GM19467 (cell line): ENCODE measurements around the gene FIGNL1.

Experiments
- ATAC-seq: cut with Tn5 transposase; IDR thresholded peaks from one replicate; pipeline ENCODE4 v1.9.1; 2021; ENCODE audit warnings: mild to moderate bottlenecking, moderate library complexity; ENCODE audit not compliant: unreplicated experiment

The FIGNL1 gene, protein sequence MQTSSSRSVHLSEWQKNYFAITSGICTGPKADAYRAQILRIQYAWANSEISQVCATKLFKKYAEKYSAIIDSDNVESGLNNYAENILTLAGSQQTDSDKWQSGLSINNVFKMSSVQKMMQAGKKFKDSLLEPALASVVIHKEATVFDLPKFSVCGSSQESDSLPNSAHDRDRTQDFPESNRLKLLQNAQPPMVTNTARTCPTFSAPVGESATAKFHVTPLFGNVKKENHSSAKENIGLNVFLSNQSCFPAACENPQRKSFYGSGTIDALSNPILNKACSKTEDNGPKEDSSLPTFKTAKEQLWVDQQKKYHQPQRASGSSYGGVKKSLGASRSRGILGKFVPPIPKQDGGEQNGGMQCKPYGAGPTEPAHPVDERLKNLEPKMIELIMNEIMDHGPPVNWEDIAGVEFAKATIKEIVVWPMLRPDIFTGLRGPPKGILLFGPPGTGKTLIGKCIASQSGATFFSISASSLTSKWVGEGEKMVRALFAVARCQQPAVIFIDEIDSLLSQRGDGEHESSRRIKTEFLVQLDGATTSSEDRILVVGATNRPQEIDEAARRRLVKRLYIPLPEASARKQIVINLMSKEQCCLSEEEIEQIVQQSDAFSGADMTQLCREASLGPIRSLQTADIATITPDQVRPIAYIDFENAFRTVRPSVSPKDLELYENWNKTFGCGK

DNA sequence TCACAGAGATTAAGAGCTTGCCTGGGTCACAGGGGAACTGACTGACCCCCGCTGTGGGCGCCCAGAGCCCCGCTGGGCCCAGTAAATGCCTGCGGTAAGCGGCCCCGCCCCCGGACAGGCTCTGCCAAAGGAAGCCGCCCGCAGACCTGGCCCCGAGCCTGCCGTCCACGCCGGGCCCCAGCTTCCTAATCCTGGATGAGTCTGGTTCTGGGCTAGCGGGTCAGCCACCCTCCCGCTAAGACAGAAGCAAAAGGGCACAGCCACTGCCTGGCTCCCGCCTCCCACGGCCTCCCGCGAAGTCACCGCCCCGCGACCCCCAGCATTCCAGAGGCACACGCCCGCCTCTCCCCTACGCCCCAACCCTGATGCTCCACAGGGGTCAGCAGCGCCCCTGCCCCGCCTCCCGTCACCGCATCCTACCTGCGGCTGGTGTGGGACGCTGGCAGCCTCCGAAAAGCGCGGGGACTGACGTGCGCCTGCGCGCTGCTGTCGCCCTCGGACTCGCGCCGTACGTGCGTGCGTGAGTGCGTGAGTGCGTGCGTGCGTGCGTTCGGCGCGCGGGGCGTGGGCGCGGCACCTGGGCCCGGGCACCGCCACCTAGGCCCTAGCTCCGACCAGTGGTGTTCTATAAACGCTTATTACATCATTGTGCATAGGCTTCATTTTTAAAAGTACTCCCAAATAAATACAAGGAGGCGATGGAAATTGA is at the start of gene FIGNL1:
Gene FIGNL1, minus strand, starts transcription at position 470 of the 709 bp plus-strand sequence. CDS start 3,063 bp downstream, outside the sequence.
- peak; percentile 91 for ATAC-seq

DNA sequence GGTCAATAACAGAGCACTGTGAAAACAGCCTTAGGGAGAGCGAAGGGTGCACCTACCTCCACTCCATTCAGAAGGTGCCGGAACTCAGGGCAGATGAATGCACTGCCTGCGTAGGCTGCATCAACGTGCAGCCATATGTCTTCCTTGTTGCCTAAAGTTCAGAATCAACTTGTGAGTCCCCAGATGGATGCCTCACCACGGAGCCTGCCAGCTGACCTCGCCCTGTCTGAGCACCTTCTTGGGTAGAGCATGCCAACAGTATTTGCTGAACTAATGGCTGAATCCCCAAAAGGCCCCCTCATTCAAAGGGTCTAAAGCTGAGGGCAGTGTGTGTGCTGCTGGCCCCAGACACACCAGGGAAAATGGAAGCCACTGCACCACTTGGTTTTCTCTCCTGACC is 48.9 kb upstream of the FIGNL1 start:
- no peak for ATAC-seq

DNA sequence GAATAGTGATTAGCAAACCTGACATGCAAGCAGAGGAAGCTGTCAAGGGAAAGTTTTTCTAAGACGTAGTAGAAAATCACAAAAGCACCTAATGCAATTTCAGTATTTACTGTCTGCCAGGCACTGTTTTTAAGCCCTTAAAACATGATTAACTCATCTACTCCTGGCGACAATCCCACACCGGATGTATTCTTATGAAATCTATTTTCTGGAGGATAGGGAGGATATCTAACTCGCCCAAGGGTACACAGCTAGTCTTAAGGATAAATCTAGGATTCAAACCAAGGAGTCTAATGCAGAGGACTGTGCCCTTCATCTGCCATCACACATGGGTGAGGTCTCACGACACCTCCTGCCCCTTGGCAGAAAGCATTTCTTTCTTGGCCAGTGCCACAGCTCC is 47.8 kb upstream of the FIGNL1 start:
- no peak for ATAC-seq

DNA sequence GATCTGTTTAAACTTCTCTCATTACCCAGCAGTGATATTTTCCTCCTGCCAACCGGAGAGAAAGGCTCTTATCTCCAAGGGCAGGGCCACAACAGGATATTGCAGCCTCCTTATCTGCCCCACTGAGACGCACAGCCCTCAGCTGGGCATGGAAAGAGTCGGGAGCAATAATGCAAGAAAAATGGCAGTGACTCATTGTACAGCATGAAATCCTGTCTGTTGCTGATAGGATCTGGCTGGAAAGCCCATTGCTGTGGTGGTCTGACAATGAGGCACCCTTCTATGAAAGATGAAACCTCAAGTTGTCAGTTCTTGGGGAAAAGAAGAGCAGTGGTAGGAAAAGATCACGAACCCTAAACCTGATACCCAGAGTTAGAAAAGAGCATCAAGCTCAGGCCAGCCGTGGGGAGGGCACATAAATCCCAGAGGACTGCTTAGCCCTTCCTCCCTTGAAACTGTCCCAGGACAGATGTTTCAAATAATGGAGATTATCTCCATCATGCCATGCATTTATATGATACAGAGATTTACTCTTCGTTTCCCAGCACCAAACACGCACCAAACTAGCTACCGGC is 47.0 kb upstream of the FIGNL1 start:
- ATAC-seq: no peak

DNA sequence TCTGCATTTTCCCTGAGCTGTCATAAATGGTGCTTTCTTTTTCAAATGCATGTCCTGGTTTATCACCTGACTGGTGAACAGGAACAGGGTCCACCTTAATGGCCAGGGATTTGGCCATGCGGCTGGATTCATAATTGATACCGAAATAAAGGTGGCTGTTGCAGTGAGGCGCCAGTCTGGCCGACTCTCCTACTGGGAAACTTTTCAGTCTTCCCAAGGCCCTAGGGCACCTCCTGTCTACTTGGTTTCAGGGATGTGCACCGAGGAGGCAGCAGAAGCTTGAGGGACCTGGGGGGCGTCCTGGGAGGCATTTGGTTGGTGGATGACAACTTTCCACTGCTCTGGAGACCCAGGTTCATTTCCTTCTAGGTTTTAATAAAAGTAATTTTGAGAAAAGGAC is 46.4 kb upstream of the FIGNL1 start:
- no peak for ATAC-seq

DNA sequence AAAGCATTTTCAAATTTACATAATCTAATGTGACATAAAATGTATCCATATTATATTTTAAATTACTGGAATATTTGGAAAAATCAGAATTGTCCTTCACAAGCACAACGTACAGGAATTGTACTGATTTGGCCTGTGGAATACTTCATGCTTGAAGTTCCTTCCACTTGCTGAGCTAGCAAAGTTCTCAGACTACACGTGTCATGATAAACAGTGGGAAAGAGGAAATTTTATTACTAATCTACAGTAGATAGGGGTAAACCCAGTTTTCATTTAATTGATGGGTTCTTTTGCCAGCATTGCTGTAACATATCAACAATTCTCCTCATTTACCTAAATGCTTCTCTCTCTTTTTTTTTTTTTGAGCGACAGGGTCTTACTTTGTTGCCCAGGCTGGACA is 45.6 kb upstream of the FIGNL1 start:
- ATAC-seq: no peak

DNA sequence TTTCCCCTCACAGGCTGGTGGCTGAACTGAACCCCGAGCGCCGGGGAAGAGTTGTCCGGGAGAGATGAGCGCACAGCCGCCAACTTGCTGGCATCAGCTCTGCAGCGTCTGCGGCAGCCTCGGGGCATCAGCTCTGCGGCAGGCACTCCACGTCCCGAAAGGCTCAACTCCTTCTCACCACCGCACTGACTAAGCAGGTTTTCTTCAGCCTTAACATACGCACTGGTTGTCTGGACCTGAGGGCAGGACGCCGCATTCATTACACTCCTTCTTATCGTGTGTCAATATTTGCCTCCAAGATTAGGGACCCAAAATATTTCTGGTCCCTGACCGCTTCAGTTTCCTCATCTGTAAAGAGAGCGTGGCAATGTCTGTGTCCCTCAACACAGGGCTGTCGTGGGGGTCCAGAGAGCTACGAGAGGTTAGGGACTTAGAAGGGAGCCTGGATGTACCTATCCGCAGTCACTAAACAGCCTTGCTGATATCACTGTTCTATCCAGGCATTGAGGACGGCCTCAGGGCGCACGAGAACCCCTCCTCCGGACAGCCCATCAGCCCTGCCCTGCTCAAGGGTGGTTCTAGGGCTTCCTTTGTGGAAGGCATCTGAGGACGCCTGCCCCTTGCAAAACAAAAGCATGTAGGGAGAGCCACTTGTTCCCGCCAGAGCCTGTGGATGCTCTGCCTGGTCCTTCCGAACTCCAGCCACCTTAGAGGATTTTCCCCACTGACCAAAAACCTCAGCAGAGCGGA is 42.8 kb upstream of the FIGNL1 start:
- ATAC-seq: no peak

DNA sequence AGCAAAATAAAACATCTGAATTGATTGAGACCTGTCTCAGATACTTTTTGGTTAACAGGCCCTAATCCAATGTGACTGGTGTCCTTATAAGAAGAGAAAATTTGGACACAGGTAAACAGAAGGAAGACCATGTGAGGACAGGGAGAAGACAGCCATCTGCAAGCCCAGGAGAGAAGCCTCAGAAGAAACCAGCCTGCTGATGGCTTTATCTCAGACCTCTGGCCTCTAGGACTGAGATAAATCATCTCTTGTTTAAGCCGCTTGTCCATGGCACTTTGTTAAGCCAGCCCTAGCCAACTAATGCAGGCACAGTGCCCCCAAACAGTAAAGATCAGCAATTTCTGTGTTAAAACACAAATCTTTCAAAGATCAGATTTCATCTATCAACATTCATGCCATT is 41.8 kb upstream of the FIGNL1 start:
- ATAC-seq: no peak

DNA sequence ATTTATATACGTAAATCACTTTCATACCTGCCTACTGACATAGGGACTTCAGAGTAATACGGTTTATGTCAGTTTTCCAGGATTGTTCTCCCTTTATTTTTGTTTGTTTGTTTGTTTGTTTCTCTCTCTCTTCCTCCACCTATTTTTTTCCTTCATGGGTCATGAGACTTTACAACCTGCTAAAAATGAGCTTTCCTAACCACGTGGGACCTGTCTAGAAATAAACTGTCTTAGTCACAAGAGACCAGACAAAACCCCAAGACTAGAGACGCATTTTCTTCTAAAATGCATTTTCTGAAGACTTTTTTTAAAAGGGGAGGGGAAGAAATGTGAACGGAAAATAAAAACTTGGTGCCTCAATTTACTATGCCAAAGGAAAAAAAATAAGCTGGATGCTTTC is 41.1 kb upstream of the FIGNL1 start:
- no peak for ATAC-seq

DNA sequence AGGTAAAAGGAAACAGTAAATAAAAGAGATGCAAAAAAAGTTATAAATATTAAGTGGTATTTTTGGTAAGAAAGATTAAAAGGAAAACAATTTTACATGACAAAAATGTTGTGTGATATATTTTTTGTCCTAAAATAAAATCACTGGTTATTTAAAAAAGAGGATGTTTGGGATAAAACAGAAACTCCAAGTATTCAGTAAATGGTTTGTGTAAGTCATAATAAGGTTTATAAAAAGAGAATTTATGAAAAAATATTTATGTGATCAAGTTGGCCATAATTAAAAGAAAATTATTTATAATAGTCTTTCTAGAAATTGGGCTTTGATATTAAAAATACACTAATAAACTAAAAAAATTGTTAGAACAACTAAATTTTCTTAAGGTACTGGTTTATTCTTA is 38.2 kb upstream of the FIGNL1 start:
- ATAC-seq: no peak

DNA sequence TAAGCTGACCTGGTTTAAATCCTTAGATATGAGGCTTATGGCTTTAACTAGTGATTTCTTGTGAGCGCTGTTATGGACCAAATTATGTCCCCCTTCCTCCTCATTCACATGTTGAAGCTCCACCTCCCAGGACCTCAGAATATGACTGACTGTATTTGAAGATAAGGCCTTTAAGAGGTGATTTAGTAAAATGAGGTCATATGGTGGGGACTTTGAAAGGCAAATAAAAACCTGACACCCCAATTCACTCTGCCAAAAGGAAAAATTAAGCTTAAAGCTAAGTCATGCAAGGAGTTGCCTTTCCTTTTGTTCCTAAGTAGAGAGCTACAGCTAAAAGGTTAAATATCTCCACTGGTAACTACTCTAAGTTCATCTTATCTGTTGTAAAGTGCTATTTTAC is 36.4 kb upstream of the FIGNL1 start:
- ATAC-seq: no peak

DNA sequence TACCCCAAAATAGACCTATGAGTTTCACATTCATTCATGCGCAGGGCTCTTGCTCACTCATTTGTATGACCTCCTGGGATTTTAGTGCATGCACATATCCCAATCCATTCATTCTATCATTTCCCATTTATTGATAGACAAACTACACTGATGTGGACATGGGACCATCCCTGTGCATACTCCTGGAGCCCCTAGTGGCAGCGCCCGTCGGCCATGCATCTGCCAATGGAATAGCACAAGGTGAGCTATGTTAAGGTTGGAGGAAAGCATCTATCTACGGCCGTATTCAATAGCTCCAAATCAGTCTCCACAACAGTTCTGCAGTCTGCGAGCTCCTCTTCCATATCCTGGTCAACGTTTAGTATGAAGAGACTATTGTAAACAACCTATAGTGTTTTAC is 31.7 kb upstream of the FIGNL1 start:
- no peak for ATAC-seq

DNA sequence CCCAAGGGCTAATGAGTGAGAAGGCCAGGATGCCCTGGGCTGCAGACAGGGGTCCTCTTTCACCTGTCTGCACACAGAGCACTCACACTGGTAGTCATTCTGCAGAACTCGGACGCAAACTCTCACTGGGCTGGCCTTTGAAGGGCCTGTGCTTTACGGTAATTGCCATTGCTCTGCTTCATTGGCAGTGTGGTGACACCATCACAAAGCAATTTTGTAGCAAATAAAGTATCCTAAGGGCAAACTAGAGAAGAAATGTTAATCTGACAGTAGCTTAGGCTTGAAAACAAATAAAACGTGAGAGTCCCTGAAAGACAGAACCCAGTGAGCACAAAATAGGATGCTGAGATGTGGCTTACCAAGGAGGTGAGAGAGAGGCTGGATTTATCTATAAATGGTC is 30.6 kb upstream of the FIGNL1 start:
- no peak for ATAC-seq

DNA sequence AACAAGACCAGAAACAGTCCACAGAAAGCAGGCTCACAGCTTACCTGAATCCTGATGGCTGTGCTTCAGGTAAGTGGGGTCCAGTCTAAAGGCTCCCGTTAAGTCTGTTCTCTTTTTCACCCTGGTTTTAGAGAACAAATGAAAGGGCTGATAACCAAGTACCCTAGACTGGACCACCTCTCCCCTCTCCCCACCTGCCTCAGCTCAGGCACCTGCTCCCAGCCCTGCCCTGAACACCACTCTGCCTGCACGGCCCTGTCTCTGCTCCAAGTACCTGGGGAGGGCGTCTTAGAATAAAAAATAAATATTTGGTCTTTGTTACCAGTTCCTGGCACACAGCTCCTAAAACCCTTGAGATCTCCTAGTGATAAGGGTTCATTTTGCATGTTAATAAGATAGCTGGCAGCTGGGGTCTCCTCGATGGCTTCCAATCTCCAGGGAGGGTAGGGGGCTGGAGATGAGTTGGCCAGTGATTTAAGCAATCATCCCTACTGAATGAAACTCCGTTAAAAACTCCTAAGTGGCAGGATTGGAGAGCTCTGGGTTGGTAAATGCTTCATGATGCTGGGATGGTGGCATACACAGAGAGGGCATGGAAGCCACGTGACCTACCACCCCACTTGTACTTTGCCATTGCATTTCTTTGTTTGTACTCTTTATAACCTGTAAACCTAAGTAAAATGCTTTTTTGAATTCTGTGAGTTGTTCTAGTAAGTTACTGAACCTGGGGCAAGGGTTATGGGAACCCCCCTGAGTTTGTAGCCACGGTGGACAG is 29.8 kb upstream of the FIGNL1 start:
- no peak for ATAC-seq

DNA sequence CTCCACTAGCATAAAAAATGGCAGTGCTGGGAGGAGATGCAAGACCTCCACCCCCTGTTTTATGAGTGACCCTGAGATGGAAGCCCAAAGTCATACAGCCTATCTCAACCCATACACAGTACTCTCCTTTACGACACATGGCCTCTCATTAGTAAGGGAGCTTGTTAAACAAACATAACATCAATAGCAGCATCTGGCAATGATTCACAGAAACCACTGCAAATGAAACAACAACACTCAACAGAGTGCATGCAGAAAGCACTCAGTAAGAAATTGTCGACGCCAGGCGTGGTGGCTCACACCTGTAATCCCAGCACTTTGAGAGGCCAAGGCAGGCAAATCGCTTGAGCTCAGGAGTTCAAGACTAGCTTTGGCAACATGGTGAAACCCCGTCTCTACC is 27.5 kb upstream of the FIGNL1 start:
- ATAC-seq: no peak

DNA sequence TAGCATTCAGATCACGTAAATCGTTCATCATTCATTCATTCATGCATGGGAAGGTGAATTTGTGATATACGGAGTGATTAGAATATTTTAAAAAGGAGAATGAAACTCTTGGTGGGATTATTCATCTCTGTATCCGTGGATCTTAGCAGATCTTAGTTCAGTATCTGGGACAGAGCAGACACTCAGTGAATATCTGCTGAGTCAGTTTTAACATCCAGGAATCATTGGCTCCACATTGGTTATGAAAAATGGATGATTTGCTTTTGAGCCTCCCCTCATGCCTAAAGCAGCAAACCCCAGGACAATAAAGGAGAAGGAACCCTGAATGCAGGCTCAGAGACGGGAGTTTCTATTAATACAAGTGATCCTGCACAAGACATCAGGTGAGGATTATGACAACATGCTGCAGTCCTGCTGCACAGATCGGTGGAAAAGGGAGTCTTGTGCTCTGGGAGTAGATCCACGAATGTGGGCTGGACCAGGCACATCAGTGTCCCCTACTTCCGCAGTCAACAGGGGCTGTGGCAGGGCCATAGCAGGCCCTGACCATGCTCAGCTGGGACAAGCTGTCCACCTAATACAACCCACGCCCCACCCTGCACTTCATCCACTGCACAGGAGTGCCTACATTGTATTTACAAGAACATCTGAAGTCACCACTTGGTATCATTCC is 26.9 kb upstream of the FIGNL1 start:
- no peak for ATAC-seq

DNA sequence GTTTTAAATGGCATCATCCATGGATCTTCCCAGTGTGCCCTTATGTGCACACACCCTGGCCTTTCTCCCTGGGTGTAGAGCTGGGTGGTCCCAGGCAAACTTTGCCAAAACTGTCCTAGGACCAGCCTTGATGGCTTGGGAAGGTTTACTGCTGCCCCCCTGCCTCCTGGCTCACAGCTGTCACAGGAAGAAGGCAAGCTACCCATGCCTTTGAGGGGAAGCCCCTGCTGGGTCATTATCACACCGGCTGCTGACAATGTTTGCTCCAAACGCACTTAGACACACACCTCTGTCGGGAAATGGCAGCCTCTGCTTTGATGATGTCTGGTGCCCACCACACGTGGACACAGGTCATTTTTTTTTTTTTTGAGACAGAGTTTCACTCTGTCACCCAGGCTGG is 25.2 kb upstream of the FIGNL1 start:
- ATAC-seq: no peak

DNA sequence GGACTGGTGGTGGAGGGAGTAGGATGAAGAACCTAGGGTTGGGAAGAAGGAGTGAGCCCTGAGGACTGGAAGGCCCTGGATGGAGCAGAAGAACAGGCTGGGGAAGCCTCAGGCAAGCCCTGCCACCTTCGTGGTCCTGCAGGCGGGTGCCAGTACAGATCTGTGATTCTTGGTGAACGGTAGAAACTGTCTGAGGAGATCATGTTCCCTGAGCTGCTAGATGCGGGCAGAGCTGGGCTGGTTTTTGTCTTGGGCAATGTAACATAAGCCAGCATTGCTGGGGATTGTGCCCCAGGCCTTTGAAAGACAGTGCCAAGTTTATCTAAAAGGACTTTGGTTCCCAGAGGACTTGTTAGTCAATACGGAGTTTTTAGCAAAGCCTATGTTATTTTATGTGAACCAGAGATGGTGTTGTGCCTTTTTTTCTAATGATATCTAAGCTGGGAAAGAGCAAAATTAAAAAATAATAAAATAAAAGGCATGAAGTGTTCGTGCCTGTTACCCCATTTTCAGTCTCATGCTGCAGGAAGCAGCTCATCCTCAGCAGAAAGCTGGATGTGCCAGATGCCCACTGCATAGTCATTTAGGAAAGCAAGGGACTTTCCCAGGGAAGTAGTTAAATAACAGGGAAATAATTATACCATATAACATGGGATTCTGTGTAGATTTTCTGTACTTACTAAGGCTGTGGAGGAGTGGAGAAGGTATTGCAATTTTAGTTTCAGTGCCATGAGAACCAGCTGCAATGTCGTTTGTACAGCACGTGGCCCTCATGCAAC is 24.4 kb upstream of the FIGNL1 start:
- ATAC-seq: no peak

DNA sequence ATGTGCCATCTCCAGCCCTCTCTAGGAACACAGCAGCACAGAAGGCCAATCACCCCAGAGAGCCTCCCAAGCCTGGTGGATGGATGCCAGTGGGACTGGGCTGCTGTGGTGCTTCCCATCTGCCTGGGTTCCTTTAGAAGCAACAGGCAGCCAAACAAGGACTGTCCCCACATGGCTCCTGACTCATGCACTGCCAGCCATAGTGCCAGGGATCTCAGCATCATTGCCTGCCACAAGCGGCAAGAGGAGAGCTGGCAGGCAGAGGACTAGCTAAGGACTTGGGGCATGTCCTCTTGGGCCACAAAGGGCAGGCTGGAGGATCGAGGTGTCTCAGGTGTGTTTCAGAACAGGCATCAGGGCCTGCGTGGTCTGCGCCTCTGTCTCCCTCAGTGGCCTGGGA is 23.4 kb upstream of the FIGNL1 start:
- no peak for ATAC-seq
